A549 (cell line): Measurements from ENCODE around the gene C4orf50. TPM values are rescaled to one million over a fixed set of nuclear protein-coding genes. Genes with fewer than 3 reads are reported as not detected.

ENCODE experiments used
- ATAC-seq, 2 experiments: fragments of 200-7000 bp in 1 of 2; fragments of >200 bp in 1 of 2; cut with Nextera tagmentation in 1 of 2; cut with Tn5 transposase in 1 of 2; 3 replicates each; pipeline versions ENCODE4 v1.8.0 to v1.9.1; 2018 to 2020; ENCODE audit warnings: mild to moderate bottlenecking in 1 of 2, moderate library complexity in 1 of 2
- CTCF ChIA-PET: fragments of 300-600 bp; sonication (Branson Sonifier 250); formaldehyde crosslinking; extraction: SDS; loops from one replicate; lab custom pipeline; 2021; ENCODE audit warnings: antibody characterized with exemption, inconsistent platforms; lab: Yijun Ruan, JAX
- POLR2A ChIA-PET: fragments of 350-600 bp; formaldehyde crosslinking; extraction: SDS; loops from one replicate; lab custom pipeline; 2021; ENCODE audit warnings: antibody characterized with exemption, inconsistent platforms; lab: Yijun Ruan, JAX
- DNase-seq, 2 experiments: peaks; one replicate each; pipeline versions ENCODE4 v3.0.0 to v3.0.0-alpha.2; 2011 to 2016; ENCODE audit warnings: low read depth in 1 of 2, low spot score in 1 of 2
- FAIRE-seq: peaks from 2 replicates; lab custom pipeline; 2011; peaks lifted over from hg19 to GRCh38; lab: Jason Lieb, UNC
- H3K27ac ChIP-seq, 2 experiments: fragments of >200 bp; sonication (Bioruptor Twin); formaldehyde crosslinking; 3 replicates each; pipeline ENCODE4 v1.5.1; 2016 to 2017
- H3K4me1 ChIP-seq: fragments of >200 bp; sonication (Bioruptor Twin); formaldehyde crosslinking; 3 replicates; pipeline ENCODE4 v1.6.1; 2016
- H3K4me2 ChIP-seq: fragments of >200 bp; sonication (Bioruptor Twin); formaldehyde crosslinking; 3 replicates; pipeline ENCODE4 v1.6.1; 2016
- H3K4me3 ChIP-seq: fragments of >200 bp; sonication (Bioruptor Twin); formaldehyde crosslinking; 3 replicates; pipeline ENCODE4 v1.5.1; 2016
- H3K9me3 ChIP-seq: fragments of >200 bp; sonication (Bioruptor Twin); formaldehyde crosslinking; 3 replicates; pipeline ENCODE4 v1.6.1; 2016
- ATOH8 ChIP-seq: fragments of 250-450 bp; sonication (Bioruptor Pico); IDR thresholded peaks from 2 replicates; pipeline ENCODE4 v1.5.0; 2020; ENCODE audit warnings: low read depth, mild to moderate bottlenecking, moderate library complexity
- BHLHE40 ChIP-seq: IDR thresholded peaks from 2 replicates; pipeline ENCODE4 v1.6.1; 2012; ENCODE audit warnings: low read depth, low read length, inconsistent platforms
- CBX2 ChIP-seq: fragments of 200-600 bp; sonication (generic); IDR thresholded peaks from 2 replicates; pipeline ENCODE4 v1.6.1; 2016; ENCODE audit warnings: low read depth, mild to moderate bottlenecking, borderline replicate concordance
- CHD2 ChIP-seq: fragments of 150-350 bp; IDR thresholded peaks from 2 replicates; pipeline ENCODE4 v1.6.1; 2014; ENCODE audit warnings: low read length; ENCODE audit not compliant: partially characterized antibody
- CHD4 ChIP-seq: fragments of 200-600 bp; sonication (generic); IDR thresholded peaks from 2 replicates; pipeline ENCODE4 v1.6.1; 2016; ENCODE audit warnings: antibody characterized with exemption, mild to moderate bottlenecking, borderline replicate concordance
- CTCF ChIP-seq: fragments of >200 bp; sonication (Bioruptor Twin); formaldehyde crosslinking; IDR thresholded peaks from 3 replicates; pipeline ENCODE4 v1.5.1; 2016
- EP300 ChIP-seq, 2 experiments: fragments of >200 bp; sonication (Bioruptor Twin); formaldehyde crosslinking; IDR thresholded peaks; 2 replicates in 1 of 2; 3 replicates in 1 of 2; pipeline ENCODE4 v1.6.1; 2016 to 2017
- FOSB ChIP-seq: fragments of 250-450 bp; sonication (Bioruptor Pico); IDR thresholded peaks from 2 replicates; pipeline ENCODE4 v1.5.0; 2020; ENCODE audit warnings: mild to moderate bottlenecking, moderate library complexity
- FOSL2 ChIP-seq, 2 experiments: fragments of 450-650 bp in 1 of 2; fragments of >200 bp in 1 of 2; sonication (Bioruptor Twin) in 1 of 2; formaldehyde crosslinking; IDR thresholded peaks; 2 replicates each; pipeline versions ENCODE4 v1.5.0 to v1.6.1; 2016 to 2020; ENCODE audit warnings: mild to moderate bottlenecking in 1 of 2, moderate library complexity in 1 of 2
- HES2 ChIP-seq: fragments of >200 bp; sonication (Bioruptor Twin); formaldehyde crosslinking; IDR thresholded peaks from 2 replicates; pipeline ENCODE4 v1.6.1; 2016
- HOXB13 ChIP-seq: fragments of 250-450 bp; sonication (Bioruptor Pico); IDR thresholded peaks from 2 replicates; pipeline ENCODE4 v1.5.0; 2020; ENCODE audit warnings: low read depth, mild to moderate bottlenecking, moderate library complexity
- HOXB5 ChIP-seq: fragments of 250-450 bp; sonication (Bioruptor Pico); IDR thresholded peaks from 2 replicates; pipeline ENCODE4 v1.5.0; 2020; ENCODE audit warnings: mild to moderate bottlenecking, moderate library complexity
- JUNB ChIP-seq: fragments of >200 bp; sonication (Bioruptor Twin); formaldehyde crosslinking; IDR thresholded peaks from 2 replicates; pipeline ENCODE4 v1.6.1; 2016
- MYC ChIP-seq: IDR thresholded peaks from 2 replicates; pipeline ENCODE4 v1.6.1; 2012; ENCODE audit warnings: mild to moderate bottlenecking, inconsistent platforms, low read length, improper control_type of control experiment, borderline replicate concordance
- NPAS2 ChIP-seq: fragments of 250-450 bp; sonication (Bioruptor Pico); IDR thresholded peaks from 2 replicates; pipeline ENCODE4 v1.8.0; 2022; ENCODE audit warnings: mild to moderate bottlenecking, moderate library complexity, borderline replicate concordance
- NR3C1 ChIP-seq: fragments of >200 bp; sonication (Bioruptor Twin); formaldehyde crosslinking; IDR thresholded peaks from 3 replicates; pipeline ENCODE4 v1.6.1; 2017
- RAD21 ChIP-seq, 2 experiments: fragments of >200 bp in 1 of 2; sonication (Bioruptor Twin) in 1 of 2; formaldehyde crosslinking in 1 of 2; IDR thresholded peaks in 1 of 2; conservative IDR thresholded peaks in 1 of 2; 2 replicates in 1 of 2; 3 replicates in 1 of 2; pipeline ENCODE4 v1.6.1; 2012 to 2018; ENCODE audit warnings: inconsistent platforms in 1 of 2
- SMC3 ChIP-seq: fragments of >200 bp; sonication (Bioruptor Twin); formaldehyde crosslinking; IDR thresholded peaks from 3 replicates; pipeline ENCODE4 v1.6.1; 2018; ENCODE audit warnings: inconsistent platforms
- SREBF2 ChIP-seq: fragments of 450-650 bp; IDR thresholded peaks from 2 replicates; pipeline ENCODE4 v1.6.1; 2014; ENCODE audit warnings: mild to moderate bottlenecking, moderate library complexity
- ZFP36 ChIP-seq: fragments of 450-650 bp; IDR thresholded peaks from 2 replicates; pipeline ENCODE4 v1.6.1; 2014; ENCODE audit warnings: borderline replicate concordance; ENCODE audit not compliant: partially characterized antibody
- ZSCAN20 ChIP-seq: fragments of 250-450 bp; sonication (Bioruptor Pico); IDR thresholded peaks from 2 replicates; pipeline ENCODE4 v1.8.0; 2022; ENCODE audit warnings: mild to moderate bottlenecking, moderate library complexity
- WGBS: methylation state at CpG from one replicate; pipeline ENCODE4 v1.1.6; 2017; ENCODE audit errors: missing lambda C conversion rate; 5-methylcytosine and 5-hydroxymethylcytosine counted together
- polyA plus RNA-seq, 4 experiments: library from polyadenylated mRNA; depleted of rRNA in 3 of 4; stranded (reverse); fragments of >200 nt; fragmentation: RNase III in 1 of 4; extraction: RNeasy Plus Mini Kit Qiagen cat#74134 plus additional on column Dnase treatment in 1 of 4; gene quantifications; 2 replicates in 3 of 4; 3 replicates in 1 of 4; pipeline ENCODE4 v1.2.3, GENCODE V29; 2011 to 2017
- TF ChIP-seq, protein P1 (sequence below): fragments of 250-450 bp; sonication (Bioruptor Pico); IDR thresholded peaks from 2 replicates; pipeline ENCODE4 v1.5.0; 2021; ENCODE audit warnings: mild to moderate bottlenecking, moderate library complexity, borderline replicate concordance

Gene C4orf50
- polyA plus RNA-seq, 2 of the 4 experiments (the other 2 are of a cell fraction), result not detected

DNA sequence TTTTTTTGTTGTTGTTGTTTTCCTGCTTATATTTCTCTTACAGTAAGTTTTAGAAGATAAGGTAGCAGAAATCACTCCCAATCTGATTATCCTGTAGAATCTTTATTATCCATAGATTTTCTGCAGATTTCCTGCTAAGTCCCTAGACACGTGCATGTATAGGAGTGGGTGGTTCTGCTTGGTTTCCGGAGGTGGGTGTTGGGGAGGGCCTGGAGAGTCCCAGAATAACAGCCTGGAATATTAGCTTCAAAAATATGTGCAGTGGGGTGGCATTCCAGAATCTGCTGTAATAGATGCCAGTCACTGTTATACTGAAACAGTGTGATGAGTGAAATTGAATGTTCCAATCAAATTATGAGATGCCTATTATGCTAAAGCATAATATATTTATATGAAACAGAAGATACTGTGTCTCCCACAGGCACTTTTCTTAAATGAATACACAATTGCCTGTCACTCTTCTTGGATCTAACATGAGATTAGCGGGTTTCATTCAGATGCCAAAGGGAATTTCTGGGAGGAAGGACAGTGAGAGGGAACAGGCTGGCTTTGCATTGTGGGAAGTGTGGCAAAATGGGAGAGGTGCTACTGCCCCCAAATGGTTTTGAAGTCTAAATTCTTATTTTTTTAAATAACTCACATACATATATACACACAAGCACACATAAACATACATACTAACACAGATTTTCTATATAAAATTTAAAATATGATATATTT lies 37.6 kb downstream of the C4orf50 start:
- TF ChIP-seq RAD21 (conservative IDR thresholded peaks at IDR 0.05 in 1 of 2, IDR thresholded peaks at IDR 0.05 in 1 of 2), result peak in 1 of 2 experiments; percentile 19; a peak in 1 of 5 replicates
- TF ChIP-seq CHD4, result no peak
- TF ChIP-seq SREBF2, result no peak
- TF ChIP-seq NPAS2 (CRISPR knock-in tag), result no peak
- Histone ChIP-seq H3K9me3 (peaks cover 11% of the 10 kb centered on the region), H3K27ac (no peak overlapping the region), H3K4me3 (no peak overlapping the region), H3K4me2 (no peak overlapping the region), H3K4me1 (no peaks in the 10 kb centered on the region)
- FAIRE-seq (no peak), ATAC-seq (peak in 1 of 2 experiments; percentile 37; a peak in 1 of 6 replicates), DNase-seq (peak in 1 of 2 experiments; percentile 14)
- ChIA-PET CTCF (interaction anchor here (0.6 to 2.2 kb wide), 9 partner anchors 15 to 987 kb away, joined by 3 to 5 read pairs (median 4); no protein-coding TSS in a partner anchor), POLR2A (no interaction called here)
- 66% methylated on average over 3 of the region's 3 CpGs for WGBS

GRCh38 chr4:5979981-5980380 lies 38.2 kb downstream of the C4orf50 start:
- Histone ChIP-seq H3K27ac (no peak overlapping the region), H3K9me3 (peaks cover 9% of the 10 kb centered on the region), H3K4me2 (no peak overlapping the region), H3K4me1 (no peaks in the 10 kb centered on the region)
- peak; percentile 85 to 91; a peak in 4 of 6 replicates for ATAC-seq
- FAIRE-seq, result no peak
- POLR2A ChIA-PET, result no interaction called here
- CTCF ChIA-PET, result interaction anchor here (0.6 to 4.5 kb wide), 11 partner anchors 14 to 986 kb away, joined by 3 to 20 read pairs (median 4); no protein-coding TSS in a partner anchor
- TF ChIP-seq ZFP36 (no peak), BHLHE40 (no peak), SMC3 (0 out of 3 replicates have a peak, but pooled peaks have one; percentile 15), MYC (no peak), CTCF (peak; percentile 23; the same call in 2 of the 3 replicates), JUNB (no peak), RAD21 (conservative IDR thresholded peaks at IDR 0.05 in 1 of 2, IDR thresholded peaks at IDR 0.05 in 1 of 2) (peak; percentile 51 to 69; a peak in 4 of 5 replicates), ATOH8 (CRISPR knock-in tag) (no peak), NR3C1 (no peak), HOXB5 (CRISPR knock-in tag) (no peak), ZSCAN20 (CRISPR knock-in tag) (no peak), HES2 (no peak)
- TF ChIP-seq, all 56 proteins: peak for 3
- no peak overlapping the region for H3K4me3 ChIP-seq
- 1% methylated on average over 6 of the region's 11 CpGs for WGBS
- peak; percentile 33 to 37 for DNase-seq

DNA sequence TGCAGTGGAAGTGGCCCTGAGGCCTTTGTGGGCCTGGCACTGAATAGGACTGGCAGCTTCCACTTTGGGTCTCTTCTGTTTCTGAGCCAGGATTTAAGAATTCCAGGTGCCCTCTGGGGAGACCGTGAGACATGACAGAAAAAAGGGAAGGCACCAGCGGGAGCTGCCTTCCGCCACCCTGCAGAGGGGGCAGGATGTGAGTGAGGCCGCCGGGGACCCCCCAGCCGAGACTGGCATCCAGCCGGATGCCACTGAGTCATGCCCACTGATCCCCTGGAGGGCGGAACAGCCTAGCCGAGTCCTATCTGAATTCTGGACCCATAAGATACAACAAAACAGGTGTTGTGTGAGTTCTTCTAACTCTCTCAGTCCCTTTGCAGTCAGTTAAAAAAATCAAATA lies 41.3 kb downstream of the C4orf50 start:
- no peak for ATAC-seq
- DNase-seq, result no peak
- TF ChIP-seq CBX2, result no peak
- no peak for TF ChIP-seq ATOH8 (CRISPR knock-in tag)
- no peak for TF ChIP-seq HOXB13 (CRISPR knock-in tag)
- no peak for TF ChIP-seq CHD2
- TF ChIP-seq FOSL2 (IDR thresholded peaks at IDR 0.05), result no peak
- TF ChIP-seq FOSL2 (CRISPR knock-in tag; IDR thresholded peaks at IDR 0.05), result no peak
- no peak for TF ChIP-seq EP300 (IDR thresholded peaks at IDR 0.05)
- TF ChIP-seq FOSB (CRISPR knock-in tag), result no peak
- TF ChIP-seq, protein P1, sequence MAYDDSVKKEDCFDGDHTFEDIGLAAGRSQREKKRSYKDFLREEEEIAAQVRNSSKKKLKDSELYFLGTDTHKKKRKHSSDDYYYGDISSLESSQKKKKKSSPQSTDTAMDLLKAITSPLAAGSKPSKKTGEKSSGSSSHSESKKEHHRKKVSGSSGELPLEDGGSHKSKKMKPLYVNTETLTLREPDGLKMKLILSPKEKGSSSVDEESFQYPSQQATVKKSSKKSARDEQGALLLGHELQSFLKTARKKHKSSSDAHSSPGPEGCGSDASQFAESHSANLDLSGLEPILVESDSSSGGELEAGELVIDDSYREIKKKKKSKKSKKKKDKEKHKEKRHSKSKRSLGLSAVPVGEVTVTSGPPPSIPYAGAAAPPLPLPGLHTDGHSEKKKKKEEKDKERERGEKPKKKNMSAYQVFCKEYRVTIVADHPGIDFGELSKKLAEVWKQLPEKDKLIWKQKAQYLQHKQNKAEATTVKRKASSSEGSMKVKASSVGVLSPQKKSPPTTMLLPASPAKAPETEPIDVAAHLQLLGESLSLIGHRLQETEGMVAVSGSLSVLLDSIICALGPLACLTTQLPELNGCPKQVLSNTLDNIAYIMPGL (CRISPR knock-in tag), result no peak
- TF ChIP-seq, all 56 proteins: peak for 0
- no peak for FAIRE-seq
- Histone ChIP-seq H3K4me3 (no peak overlapping the region), H3K27ac (no peak overlapping the region), H3K4me1 (no peaks in the 10 kb centered on the region), H3K4me2 (no peak overlapping the region), H3K9me3 (no peaks in the 10 kb centered on the region)
- ChIA-PET POLR2A (no interaction called here), CTCF (interaction anchor here (1.0 to 4.5 kb wide), 2 partner anchors 22 to 23 kb away, joined by 3 to 20 read pairs; no protein-coding TSS in a partner anchor)
- WGBS, result 25% methylated on average over 3 of the region's 9 CpGs
